ENCODE measurements around the gene ZNF749. TPM values are rescaled to one million over a fixed set of nuclear protein-coding genes. Genes with fewer than 3 reads are reported as not detected.

The ZNF749 gene
- 9.8 TPM for total RNA-seq

DNA sequence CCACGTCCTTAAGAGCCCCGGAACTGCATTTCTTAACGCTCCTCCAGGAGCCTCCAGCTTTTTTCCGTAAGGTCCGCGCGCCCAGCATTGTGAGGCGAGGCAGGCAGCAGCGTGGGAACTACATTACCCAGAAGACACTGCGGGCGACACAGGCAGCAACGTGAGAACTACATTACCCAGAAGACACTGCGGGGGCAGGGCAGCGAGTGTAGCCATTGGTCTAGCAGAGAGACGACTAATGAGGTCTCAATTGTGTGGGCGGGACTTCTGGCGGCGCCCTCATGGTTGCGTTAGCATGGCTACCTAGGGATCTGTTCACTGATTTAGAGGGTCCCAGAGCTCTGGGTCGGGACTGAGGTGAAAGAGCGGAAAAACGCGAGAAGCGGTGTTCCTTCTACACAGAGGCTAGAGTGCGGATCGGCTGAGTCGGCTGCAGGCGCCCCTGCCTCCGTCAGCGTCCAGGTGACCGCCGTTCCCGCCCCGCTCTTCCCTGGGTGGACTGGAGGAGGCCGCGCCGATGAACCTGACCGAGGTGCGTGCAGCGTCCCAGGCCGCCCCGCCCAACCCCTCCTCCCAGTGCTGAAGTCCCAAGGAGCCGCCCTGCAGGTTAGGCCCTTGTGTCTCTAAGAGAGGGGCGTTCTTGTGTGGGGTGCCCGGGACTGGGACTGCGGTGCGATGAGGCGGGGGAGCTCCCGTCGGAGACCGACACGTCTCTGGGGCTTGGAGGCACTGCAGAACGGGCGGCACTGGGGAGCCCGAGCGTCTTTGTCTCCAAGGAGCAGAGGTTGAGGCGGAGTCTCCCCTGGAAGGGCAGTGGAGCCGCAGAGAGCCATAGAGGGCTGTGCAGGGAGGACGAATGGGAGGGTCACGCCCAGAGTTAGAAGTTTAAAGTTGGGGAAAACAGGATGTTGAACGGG lies at the start of gene ZNF749:
ZNF749 (plus strand) TSS at position 264 of the 917 bp plus-strand sequence; CDS start at position 518, 254 bp downstream.
- DNase-seq (ENCODE audit: low spot score) = peak; percentile 100

DNA sequence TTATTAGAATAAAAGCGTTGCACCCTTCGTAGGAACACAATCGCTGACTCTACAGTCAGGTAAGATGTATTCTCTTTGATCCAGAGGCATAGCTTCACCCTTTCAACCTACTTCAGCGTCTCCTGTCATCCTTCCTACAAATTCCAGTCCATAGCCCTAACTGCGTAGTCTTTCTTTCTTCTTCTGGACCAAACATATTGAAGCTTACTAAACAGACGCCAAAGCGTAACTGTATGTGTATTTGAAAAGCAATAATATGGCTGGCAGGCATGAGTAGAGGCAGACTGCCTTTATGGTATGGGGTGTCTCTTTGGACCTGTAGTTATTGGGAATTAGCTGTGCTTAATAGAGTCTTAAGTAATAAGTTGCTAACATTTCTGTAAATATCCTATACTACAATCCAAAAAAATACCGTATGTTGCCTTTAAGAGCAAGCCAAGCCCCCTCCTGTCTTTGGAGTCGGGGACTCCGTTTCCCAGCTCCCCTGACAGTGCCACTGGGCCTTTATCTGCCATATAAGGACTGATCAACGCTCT lies 45.9 kb upstream of the ZNF749 start:
- DNase-seq (ENCODE audit: low spot score) = no peak

DNA sequence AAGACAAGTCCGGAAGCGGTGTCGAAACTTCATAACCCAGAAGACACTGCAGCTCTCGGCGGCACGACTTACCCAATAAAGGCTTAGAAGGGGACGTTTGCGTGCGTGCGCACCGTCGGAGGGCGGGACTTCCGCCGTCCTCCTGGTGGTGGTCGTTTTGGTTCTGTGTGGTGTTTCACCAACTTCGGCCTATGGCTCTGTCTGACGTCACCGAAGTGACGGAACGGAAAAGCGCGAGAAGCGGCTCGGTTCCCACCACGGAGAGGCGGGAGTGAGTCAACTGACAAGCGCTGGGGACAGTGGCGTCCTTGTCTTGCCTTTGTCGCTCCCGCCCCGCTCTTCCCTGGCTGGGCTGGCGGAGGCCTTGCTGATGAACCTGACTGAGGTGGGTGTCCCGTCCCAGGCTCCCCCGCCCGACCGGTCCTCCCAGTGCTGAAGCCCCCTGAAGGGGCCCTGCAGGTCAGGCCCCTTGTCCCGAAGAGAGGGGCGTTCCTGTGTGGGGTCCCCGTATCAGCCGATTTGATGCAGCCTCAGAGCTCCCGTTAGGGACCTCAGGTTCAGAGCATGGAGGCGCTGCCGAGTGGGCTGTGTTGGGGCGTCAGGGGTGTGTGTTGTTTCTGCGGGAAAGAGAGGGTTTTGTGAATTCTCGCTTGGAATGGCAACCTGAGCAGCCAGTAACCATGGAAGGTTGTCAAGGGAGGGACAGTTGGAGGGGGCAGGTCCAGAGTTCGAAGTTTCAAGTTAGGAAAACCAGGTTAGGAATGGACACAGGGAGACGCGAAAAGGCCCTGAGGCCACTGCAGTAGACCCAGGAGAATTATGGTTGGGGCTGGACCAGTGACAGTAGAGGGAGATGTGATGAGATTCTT lies 45.2 kb upstream of the ZNF749 start, which contains the start of gene ZNF548:
ZNF548 (plus strand) TSS at position 125 of the 869 bp plus-strand sequence; CDS start at position 371, 246 bp downstream.
- peak; percentile 96 for DNase-seq (ENCODE audit: low spot score)

DNA sequence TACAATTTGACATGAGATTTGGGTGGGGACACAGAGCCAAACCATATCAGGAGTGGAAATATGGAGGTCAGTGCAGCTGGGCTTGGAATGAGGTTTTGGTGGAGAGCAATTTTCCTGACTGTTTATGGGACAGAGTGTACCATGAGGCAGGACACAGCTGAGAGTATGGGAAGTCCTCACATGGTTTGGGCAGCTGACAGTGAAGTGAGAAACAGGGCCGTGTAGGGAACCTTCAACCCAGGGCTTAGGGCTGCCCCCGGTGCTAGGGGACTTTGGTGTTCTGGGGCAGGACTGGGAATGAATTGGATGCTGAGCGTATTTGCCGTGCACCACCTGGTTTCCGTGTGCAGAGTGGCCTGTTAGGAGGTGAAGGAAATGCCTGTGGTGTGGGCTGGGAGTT lies 39.4 kb upstream of the ZNF749 start:
- DNase-seq (ENCODE audit: low spot score) = no peak

DNA sequence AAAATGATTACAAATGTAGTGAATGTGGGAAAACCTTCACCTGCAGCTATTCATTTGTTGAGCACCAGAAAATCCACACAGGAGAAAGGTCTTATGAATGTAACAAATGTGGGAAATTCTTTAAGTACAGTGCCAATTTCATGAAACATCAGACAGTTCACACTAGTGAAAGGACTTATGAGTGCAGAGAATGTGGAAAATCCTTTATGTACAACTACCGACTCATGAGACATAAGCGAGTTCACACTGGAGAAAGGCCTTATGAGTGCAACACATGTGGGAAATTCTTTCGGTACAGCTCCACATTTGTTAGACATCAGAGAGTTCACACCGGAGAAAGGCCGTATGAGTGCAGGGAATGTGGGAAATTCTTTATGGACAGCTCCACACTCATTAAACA lies 36.3 kb upstream of the ZNF749 start:
- no peak for DNase-seq (ENCODE audit: low spot score)

DNA sequence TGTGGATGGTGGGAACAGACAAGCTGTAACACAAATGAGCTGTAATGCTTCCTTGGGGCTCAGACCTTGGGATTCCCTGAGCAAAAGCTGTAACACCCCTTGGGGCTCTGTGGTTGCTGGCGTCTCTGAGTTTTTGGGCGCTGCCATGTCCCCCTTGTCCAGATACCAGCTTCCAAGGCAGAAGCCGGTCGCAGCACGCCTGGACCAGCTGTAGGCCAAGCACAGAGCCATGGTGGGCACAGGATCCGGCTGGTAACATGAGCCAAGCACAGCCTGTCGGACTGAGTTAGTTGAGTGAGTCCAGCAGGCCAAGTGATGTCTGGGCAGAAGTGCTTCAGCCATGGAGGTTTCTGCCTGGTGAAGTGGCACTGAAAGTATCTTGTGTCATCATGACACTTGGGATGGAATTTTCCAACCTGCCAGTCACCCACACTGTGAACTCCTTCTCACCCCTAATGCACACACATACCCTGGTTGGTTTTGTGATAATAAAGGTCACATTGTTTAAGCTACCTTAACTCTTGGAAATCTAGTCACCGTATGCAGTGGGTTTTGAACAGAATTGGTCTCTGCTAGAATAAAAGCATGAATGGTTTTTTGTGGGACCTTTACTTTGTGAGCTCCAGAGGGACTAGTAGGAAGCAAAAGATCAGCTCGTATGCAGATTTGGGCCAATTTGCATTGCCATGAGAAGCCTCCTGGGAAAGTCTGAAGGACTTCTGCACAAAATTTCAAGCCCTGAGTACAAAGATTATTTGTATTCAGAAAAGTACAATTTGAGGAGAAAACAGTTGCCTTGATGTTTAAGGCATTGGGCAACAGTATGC lies 31.2 kb upstream of the ZNF749 start:
- DNase-seq (ENCODE audit: low spot score) = no peak

DNA sequence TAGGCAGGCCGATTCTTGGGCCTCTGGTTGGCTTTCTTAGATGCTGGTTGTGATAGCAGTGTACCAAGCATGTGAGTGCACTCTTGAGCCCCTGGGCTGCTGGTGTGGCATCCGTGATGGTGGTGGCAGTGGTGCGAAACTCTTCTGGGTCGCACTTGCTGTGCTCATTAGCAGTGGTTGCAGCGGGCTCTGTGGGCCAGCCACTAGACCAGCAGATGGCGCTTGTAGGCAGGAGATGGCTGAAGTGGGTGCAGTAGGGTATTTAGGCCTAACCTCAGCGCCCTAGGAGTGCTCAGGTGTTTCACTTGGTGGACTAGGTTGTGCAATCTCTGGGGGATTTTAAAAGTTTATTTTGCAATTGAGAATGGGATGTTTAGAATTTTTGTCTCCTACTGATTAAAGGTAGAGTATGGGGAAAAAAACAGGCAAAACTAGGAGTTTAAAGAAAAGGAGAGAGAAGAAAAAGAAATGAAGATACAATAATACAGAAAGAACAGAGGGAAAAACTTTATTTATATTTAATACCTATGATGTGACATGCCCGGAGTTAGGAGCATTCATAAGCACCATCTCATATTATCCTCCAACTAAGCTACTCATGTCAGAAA lies 28.5 kb upstream of the ZNF749 start:
- peak; percentile 71 for DNase-seq (ENCODE audit: low spot score)

DNA sequence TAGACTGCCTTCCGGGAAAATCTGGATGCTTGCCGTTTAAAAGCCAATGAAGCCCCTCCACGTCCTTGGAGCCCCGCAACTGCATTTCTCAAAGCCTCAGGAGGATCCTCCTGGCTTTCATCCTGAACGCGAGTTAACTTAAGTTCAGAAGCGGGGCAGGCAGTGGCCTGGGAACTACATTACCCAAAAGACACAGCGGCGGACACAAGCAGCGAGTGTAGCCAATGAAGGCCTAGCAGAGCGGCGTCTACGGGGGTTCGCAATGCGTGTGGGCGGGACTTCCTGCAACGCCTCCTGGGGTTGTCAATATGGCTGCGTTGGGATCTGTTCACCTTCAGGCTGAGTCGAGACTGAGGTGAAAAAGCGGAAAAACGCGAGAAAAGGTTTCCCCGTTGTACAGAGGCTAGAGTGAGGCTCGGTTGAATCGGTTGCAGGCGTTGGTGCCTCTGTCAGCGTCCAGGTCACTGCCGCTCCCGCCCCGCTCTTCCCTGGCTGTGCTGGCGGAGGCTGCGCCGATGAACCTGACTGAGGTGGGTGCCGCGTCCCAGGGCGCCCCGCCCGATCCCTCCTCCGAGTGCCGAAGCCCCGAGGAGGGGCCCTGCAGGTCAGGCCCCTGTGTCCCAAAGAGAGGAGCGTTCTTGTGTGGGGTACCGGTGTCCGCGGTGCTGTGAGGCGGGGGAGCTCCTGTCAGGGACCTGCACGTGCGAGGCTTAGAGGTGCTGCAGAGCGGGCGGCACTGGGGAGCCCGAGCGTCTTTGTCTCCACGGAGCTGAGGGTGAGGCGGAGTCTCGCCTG lies 24.1 kb upstream of the ZNF749 start, which contains the start of gene ZNF17:
ZNF17 (plus strand) TSS at position 285 of the 795 bp plus-strand sequence. CDS start 2,455 bp downstream, outside the sequence.
- peak; percentile 96 for DNase-seq (ENCODE audit: low spot score)

DNA sequence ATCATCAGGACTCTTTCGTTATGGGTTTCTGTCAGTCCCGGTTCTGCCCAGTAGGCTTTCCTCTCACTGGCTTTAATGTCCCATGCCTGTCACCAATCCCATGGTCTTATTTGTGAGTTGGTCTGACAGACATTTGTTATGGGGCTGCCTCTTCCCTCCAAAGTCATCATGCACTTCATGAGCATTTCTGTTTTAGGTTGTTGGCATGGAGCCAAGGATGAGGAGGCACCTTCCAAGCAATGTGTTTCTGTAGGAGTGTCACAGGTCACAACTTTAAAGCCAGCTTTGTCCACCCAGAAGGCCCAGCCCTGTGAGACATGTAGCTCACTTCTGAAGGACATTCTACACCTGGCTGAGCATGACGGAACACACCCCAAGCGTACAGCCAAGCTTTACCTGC lies 15.7 kb upstream of the ZNF749 start:
- no peak for DNase-seq (ENCODE audit: low spot score)

DNA sequence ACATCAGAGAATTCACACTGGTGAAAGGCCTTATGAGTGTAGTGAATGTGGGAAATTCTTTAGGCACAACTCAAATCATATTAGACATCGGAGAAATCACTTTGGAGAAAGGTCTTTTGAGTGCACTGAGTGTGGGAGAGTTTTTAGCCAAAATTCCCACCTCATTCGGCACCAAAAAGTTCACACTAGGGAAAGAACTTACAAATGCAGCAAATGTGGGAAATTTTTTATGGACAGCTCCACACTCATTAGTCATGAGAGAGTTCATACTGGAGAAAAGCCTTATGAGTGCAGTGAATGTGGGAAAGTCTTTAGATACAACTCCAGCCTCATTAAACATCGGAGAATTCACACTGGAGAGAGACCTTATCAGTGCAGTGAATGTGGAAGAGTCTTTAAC lies 14.1 kb upstream of the ZNF749 start:
- no peak for DNase-seq (ENCODE audit: low spot score)

DNA sequence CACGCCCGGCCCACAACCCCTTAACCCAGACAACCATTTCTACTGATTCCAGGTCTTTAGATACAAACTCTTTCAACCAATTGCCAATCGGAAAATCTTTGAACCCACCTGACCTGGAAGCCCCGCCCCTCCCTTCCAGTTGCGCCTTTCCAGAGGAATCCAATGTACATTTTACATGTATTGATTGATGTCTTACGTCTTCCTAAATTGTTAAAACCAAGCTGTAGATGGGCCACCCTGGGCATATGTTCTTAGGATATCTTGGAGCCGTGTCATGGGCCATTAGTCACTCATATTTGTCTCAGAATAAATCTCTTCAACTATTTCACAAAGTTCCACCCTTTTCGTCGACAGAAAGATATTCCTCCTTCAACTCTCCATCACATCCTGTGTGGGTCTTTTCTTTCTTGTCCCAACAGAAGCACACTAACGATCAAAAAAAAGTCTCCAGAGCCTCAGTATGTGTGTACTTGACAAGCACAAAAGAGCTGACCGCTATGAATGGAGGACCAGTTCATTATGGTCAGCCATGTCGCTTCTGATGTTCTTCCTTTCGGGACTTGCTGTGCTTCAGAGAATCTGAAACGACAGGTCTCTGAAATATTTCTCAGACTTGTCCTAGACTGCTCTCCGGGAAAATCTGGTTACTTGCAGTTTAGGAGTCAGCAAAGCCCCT lies 601 bp upstream of the ZNF749 start:
- DNase-seq (ENCODE audit: low spot score) = no peak

DNA sequence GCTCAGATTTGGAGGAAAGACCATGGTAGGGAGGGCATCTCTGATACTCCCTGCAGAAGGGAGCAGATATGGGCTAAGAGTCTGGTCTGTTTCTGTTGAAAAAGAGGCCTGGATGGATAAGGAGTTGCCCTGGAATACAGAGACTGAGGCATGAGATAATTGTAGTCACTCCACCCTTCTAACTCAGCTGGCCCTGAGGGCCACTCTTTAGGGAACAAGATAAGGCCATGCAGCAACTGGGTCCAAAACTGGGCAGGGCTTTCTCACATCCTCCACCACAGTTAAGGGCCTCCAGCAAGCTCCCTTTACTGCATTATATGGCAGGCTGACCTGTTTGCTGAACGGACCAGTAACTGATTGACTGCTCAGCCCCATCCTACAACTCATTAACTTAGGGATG lies 1.3 kb downstream of the ZNF749 start:
- no peak for DNase-seq (ENCODE audit: low spot score)

DNA sequence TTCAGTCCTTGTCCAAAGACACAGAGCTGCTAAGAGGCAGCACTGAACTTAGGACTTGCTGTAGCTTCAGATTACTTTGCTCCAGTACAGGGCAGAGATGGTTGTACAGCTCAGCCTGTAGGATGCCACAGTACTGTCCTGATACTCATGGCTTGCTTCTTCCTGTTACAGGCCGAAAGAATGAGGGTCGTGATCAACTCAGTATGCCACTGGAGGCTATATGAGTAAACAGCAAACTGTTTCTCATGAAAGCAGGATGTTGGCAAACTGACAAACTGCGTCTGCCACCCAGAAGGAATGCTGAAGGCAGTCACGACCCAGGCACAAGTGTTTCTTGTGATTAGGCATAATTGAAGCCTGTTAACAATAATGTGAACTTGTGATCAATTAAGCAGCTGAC lies 2.8 kb downstream of the ZNF749 start:
- DNase-seq (ENCODE audit: low spot score) = no peak

DNA sequence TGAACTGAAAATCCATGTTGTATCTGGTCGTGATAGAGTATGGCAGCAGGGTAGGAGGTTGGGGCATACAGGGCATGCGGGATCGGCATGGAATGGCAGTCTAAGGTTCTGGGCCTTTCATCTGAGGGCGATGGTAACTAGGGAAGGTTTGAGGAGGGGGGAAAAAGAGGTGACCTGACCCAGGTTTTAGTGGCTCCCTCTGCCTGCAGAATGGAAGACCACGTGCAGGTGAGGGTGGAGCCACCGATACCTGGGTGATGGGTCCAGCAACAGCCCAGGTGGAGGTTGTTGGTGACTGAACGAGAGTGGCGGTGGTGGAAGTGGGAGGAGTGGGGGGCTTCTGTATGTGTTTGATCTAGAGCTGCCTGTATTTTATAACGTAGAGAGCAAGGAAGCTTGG lies 3.8 kb downstream of the ZNF749 start:
- no peak for DNase-seq (ENCODE audit: low spot score)

DNA sequence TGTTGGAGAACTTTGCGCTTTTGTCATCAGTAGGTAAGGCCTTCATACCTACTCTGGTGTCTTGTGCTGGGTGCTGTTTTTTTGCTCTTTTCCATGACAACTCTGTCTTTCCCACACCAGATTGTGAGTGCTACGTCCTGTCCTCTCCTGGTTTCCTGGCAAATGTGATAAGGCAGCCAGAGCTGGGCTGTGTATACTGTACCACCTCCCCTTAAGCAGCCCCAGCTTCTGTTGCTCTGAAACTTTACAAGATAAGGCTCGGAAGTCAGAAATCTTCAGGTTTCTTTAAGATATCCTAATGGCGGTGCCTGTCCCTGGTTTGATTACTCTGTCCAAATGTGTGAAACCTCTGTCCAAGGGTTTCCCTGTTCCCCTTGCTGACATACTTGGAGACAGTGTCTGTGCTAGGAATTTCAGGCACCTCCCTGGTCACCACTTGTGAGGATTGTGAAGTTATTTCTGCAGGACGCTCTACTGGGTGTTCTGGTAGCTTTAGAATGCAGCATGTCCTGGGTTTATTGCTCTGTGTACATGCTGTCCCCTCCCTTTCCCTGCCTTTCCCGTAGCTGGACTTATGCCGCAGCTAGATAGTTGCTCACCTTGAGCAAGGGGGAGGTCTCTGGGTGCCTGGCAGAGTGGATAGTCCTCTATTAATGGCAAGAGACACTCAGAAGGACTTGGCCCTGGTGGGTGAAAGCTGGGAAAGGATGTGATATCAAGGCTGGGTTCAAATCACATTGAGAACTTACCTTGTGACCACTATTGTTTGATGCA lies 7.0 kb downstream of the ZNF749 start:
- DNase-seq (ENCODE audit: low spot score) = no peak

DNA sequence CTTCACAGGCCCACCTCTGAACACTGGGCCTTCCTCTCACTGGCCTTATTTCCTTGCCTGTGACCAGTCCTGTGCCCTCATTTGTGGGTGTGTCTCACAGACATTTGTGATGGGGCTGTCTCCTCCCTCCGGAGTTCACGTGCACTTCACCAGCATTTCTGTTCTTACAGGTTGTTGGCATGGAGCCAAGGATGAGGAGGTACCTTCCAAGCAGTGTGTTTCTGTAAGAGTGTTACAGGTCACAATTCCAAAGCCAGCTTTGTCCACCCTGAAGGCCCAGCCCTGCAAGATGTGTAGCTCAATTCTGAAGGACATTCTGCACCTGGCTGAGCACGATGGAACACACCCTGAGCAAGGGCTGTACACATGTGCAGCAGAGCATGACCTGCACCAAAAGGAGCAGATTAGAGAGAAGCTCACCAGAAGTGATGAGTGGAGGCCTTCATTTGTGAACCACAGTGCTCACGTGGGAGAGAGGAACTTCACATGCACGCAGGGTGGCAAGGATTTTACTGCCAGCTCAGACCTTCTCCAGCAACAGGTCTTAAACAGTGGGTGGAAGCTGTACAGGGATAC lies 8.1 kb downstream of the ZNF749 start:
- DNase-seq (ENCODE audit: low spot score) = no peak

DNA sequence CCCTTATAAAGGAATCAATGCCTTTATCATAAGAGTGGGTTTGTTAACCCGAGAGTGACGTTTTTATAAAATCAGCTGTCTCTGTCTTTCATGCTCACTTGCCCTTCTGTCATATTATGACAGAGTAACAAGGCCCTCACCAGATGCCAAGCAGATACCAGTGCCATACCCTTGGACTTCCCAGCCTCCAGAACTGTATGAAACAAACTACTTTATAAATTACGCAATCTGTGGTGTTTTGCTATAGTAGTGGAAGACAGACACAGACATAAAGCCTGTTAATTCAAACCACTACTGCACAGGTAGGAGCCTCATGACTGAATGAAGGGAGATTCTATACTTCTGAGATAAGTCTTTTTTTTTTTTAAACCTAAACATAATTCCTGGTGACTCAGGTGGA lies 17.2 kb downstream of the ZNF749 start:
- DNase-seq (ENCODE audit: low spot score) = no peak

DNA sequence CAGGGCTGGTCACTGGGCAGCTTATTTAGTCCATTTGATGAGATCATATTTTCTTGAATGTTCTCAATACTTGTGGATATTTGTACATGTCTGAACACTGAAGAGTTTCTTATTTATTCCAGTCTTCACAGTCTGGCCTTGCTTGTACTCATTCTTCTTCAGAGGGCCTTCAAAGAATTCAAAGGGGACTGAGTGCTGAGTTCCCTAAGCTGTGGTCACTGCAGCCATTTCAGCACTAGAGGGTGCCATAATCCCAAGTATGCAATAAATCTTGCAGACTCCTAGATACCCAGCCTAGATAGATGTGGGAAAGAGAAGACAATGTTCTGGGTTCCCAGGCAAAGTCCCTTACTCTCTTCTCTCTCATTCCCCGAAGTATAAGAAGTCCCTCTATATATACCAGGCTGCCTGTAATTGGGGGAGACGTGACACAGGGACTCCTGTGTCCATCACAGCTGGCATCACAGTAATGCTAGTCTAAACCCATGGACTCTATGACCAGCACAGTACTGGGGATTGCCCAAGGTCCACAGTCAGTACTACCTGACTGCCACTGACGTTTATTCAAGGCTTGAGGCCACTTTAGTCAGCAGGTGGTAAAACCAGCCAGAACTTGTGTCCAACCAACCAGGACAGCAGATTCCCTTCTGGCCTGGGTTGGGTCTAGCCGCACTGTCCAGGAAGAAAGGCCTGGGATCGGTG lies 30.7 kb downstream of the ZNF749 start:
- DNase-seq (ENCODE audit: low spot score) = no peak
